ENCODE measurements around the gene VWA5B2.
"Not testable (repeated sequence)": the region's sequence is repeated elsewhere in the genome, so short reads cannot be mapped to it uniquely, and the experiment has no call there.

Gene VWA5B2

DNA sequence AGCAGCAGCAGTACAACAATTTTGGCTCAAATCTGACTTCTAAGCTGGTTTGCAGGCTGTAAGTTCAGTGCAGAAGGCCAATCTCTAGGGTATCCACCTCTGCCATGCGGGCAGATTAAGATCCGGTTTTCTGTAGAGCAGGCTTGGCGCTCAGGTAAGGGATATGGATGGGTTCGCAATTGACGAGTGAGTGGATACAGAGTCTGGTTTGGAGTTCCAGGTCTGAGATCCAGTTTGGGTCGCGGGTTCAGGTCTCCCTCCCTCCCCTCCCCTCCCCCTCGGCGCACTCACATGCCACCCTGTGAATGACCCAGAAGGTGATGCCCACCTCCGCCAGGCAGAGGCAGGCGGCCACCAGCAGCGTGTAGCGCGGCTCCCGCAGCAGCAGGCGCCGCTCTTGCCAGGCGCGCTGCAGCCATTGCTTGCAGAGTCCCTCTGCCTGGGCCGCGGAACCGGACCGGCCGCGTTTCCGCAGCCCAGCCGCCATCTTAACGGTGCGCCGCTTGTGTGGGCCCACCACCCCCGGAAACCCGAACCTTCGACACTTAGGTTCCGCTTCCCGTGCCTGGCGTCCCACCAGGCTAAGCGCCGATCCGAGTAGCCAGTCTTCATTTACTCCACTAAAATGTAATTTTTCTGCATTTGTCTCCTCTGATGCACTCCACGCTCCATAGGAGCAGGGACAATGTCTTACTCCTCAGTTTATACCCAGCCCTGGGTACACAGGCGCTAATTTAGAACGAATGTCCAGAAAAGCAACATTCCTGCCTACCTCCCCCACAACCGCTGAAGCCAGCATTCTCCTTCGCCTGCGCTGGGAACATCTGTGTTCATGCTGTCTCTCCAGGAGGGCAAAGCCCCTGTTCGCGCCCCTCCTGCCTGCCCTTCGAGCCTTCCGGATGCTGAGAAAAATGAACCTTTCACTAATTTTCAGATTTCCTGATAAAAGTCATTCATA is 19.3 kb downstream of the VWA5B2 start, which contains the start of gene ALG3:
Gene ALG3, minus strand, starts transcription at position 509 of the 958 bp plus-strand sequence. Its CDS starts 22 bp downstream, at position 487.
- peak; percentile 81 to 92 for DNase-seq

DNA sequence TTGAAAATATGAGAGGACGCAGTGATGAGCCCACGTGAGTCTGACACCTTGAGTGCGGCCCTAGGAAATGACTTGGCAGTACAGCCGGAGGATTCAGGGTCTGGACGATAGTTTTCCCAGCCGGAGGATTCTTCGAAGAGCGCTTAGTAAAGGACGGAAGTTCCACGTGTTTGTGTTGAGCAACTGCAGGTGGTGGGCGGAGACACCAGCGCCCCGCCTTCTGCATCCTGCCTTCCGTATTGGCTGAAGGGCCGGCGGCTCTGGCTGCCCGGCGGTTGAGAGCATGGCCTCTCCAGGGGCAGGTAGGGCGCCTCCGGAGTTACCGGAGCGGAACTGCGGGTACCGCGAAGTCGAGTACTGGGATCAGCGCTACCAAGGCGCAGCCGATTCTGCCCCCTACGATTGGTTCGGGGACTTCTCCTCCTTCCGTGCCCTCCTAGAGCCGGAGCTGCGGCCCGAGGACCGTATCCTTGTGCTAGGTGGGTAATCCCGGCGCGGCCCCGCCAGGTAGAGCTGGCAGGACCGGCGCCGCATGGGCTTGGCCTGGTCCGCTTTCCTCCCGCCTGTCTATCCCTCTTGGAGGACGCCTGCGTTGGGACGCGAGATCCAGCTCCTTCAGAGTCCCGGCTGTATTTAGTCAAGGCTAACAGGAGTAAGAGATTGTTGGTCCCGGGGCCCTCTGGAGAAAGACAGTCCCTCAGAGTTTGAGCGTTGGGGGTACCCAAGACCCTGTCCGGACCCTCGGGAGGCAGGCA is 20.2 kb downstream of the VWA5B2 start, which contains the start of gene EEF1AKMT4:
Gene EEF1AKMT4, plus strand, starts transcription at position 261 of the 755 bp plus-strand sequence. Its CDS starts 23 bp downstream, at position 284.
- DNase-seq, result peak; percentile 99 to 100

DNA sequence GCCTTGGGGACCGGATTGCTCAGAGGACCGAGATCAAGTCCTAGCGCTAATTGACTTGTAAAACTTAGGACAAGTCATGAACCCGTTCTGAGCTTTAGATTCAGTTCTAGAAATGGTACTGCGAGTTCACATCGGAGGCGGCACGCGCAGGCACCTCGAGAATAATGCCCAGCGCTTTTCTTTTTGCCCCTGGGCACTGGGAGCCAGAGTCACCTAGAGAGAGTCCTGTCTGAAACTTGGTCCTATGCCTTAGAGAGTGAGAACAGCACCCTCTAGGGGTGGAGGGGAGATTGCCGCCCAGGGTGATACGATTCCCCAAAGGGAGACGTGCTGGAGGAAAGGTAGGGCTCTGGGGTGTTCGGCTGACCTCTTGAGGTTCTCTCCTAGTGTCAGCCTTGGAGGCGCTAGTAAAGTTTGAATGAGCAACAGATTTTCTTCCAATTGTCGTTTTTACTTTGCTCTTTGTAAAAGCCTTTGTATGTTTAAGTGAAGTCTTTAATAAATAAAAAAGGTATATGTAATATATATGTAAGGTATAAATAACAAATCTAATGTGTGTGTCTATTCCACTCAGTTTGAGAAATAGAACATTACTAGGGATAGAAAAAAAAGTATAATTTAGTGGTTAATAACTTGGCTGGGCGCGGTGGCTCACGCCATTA is 20.9 kb downstream of the VWA5B2 start:
- DNase-seq, result peak; percentile 92 to 98

DNA sequence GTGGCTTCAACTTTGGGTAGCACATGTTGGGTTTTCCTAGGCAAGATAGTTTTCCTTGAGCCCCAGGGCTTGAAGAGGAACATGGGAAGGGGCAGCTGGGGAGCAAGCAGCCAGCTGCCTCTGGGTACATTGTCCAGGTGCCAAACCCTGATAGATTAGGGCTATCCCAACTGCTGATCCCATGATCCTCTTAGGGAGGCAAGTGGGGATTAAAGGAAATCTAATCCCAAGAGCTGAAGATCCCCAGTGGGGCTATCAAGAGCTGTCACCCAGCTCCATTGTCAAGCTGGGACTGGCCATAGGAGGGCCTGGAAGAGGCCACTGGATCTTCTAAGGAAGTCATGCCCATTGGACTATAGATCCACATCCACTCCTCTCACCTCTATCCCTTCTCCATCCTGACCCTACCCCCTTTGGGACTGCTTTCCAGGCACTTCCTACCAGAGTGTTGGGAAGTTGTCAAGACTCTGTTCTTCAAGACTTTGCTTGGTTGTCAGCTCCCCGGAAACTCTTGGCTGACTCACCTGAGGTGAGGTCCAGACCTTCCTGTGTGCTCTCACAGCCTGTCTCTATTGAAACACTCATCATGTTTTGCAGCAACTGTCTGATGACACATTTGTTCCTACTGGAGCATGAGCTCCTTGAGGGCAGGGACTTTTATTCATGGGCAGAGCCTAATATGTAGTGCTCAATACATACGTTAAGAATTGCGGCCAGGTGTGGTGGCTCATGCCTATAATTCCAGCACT is 26.1 kb downstream of the VWA5B2 start:
- DNase-seq, result peak; percentile 94 to 99

DNA sequence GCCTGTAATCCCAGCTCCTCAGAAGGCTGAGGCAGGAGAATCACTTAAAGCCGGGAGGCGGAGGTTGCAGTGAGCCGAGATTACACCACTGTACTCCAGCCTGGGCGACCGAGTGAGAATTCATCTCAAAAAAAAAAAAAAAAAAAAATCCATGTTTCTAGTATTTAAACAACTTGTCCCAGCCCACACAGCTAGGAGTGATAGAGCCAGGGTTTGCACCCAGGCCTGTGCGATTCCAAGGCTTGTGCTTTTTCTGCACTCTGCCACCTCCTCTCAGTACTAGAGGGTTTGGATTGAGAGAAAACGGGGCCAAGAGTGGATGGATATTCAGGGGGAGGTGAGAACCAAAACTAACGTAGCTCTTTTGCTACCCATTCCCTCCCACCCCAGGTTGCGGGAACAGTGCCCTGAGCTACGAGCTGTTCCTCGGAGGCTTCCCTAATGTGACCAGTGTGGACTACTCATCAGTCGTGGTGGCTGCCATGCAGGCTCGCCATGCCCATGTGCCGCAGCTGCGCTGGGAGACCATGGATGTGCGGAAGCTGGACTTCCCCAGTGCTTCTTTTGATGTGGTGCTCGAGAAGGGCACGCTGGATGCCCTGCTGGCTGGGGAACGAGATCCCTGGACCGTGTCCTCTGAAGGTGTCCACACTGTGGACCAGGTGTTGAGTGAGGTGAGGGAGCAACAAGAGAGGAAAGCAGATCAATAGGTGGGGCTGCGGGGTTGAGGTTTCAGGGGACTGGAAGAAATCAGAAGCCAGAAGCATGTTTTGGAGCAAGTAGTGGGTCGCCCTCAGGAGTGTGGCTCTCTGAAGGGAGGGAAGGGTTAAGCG is 27.9 kb downstream of the VWA5B2 start:
- DNase-seq, result no peak

DNA sequence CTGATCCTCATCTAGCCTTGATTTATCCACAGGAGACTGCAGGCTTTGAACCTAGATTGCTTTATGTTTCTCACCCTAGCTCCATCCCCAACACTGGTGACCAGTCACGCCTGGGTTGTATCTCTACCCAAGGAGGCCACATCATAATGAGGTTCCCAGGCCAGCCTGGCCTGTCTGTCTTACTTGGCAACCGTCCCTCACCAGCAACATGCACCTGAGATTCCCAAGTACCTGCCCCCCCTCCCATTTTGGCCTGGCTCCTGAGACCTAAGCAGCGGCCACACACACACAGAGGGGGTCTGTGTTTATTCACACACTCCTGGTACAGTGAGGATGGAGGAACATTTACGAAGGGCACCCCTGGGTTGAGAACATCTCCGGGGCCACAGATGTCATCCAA is 29.5 kb downstream of the VWA5B2 start:
- no peak for DNase-seq

DNA sequence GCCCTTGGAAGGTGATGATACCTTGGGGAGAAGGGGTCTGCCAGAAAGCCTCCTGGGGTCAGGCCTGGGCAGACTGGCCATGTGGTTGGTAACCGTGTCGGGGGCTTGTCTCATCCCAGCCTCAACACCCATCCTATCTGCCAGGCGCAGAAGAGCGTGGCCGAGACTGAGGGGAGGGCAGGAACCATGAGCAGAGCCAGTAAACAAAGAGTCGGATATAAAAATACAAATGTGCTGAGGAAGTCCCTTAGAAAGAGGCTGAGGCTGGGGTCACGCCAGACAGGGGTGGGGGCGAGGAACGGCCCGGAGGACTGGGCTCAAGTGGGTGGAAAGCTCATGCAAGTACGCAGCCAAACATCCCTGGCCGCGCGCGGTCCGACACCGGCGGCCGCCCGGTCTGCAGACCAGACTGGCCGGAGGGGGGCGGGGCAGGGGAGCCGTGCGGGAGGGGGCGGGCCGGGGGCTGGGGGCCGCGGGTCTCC is 30.1 kb downstream of the VWA5B2 start:
- DNase-seq, result no peak

DNA sequence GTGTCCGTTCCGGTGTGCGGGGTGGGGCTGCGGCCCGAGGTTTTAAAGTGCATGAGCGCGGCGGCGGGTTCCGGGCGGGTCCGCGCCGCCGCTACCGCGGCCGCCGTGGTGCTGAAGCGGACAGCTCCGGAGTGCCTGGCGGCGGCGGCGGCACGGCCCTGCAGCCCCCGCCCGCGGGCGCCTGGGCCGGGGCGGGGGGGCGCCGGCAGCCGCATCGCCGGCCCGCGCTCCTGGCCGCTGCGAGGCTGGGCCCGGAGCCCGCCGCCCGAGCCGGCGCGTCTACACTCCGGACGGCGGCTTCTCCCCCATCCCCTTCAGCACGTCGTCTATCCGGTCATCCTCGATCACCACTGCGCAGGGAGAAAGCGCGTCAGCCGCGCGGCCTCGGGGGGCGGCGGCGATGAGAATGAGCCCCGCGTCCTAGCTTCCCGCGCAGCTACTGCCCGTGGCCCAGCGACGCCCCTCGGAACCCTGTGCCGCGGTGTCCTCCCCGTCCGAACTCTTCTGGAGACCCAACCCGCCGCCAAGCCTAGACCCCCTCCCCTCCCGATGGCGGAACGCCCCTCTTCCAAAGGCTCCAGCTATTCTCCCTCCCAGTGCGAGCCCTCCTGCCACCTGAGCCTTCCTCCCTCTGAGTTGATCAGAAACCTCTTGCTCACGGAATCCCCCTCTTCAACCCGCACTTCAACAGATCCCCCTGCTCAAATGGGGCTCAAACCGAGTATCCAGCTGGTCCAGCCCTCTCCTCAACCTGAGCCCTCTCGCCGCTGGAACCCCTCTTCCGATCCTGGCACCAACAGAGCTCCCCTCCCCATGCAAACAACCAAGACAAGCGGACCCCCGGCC is 30.7 kb downstream of the VWA5B2 start:
- peak; percentile 44 to 54 for DNase-seq

DNA sequence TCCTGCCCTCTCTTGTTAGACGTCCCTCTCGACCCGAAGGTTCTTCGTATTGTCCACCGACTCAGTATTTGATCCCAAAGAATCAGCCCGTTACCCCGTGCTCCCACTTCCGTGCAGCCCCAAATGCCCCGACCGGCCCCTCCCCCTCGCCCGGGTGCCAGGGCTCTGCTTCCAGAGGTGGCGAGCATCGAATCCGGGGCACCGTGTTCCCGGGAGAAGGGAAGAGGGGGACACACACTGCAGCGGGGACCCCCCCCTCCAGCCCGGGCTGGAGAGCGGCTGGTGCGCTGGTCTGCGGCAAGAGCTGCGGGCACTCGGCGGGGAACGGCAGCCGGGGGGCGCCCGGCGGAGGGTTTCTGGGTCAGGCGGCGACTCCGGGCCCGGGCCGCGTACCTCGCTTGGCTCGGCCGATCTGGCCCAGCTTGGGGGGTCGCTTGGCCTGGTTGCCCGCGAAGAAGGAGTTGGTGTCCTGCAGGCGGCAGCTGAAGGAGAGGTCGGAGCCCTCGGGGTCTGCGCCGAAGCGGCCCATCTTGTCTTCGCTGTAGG is 31.4 kb downstream of the VWA5B2 start:
- DNase-seq, result no peak

DNA sequence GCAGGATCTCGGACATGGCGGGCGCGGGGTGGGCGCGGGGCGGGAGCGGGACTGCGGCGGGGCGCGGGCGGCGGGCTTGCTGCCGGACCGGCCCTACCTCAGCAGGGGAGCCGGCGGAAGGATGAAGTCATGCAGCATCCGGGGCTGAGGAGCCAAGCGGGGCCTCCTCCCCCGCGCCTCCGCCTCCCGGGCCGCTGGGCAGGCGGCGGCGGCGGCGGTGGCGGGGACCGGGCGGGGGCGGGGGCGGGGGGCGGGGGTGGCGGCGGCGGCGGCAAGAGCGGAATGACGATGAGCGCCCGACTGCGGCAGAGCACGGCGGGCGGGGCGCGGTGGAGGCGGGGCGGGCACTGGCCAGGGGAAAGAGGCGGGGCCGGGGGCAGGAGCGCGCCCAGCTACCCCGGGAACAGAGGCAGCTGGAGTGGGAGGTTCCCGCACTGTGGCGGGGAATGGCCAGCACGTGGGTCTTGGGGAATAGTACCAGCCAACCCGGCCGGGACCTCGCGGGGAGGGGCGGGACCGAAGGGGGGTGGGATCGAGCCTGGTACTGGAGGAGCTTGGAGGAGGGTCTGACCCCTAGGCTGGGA is 32.0 kb downstream of the VWA5B2 start, which contains the start of gene CAMK2N2:
Gene CAMK2N2, minus strand, starts transcription at position 284 of the 584 bp plus-strand sequence. Its CDS starts 268 bp downstream, at position 16.
- peak; percentile 91 to 95 for DNase-seq

DNA sequence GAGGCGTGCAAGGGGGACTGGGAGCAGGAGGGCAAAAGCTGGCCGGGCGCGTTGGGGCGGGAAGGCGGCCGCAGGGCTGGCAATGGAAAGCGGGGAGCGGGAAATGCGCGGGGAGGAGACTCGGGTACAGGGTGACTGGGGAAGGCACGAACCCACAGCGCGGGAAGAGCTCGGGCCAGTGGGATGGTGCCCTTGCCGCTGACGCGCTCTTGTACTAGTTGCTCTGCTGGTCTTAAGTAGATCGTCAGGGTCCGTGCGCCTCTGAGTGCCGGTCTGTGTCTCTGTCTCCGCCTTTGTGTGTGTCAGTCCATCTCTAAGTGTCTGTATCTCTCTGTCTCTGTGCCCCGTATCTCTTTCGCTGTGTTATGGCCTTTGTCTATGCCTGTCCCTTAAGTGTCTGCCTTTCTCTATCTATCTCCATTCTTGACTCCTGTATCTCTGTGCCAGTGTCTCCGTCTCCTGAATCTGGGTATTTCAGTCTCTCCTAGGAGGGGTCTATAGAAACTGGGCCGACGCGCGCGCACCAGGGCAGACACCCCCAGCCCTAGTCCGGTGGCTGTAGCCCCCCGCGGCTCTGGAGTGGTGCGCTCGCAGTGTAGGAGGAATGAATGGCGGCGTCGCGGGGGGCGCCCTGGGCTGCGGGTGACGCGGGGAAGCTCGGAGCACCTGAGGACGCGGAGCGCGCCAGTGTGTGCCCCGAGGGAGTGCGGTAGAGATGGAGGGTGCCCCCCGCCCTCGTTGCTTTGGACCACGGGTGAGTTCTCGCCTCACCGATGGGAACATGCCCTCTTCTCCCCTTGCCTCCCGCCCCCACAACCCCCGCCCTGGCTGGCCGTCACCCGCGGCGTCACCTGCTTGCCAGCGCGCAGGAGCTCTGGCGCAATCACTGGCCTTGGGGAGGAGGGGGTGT is 32.7 kb downstream of the VWA5B2 start:
- DNase-seq, result peak; percentile 80 to 87

DNA sequence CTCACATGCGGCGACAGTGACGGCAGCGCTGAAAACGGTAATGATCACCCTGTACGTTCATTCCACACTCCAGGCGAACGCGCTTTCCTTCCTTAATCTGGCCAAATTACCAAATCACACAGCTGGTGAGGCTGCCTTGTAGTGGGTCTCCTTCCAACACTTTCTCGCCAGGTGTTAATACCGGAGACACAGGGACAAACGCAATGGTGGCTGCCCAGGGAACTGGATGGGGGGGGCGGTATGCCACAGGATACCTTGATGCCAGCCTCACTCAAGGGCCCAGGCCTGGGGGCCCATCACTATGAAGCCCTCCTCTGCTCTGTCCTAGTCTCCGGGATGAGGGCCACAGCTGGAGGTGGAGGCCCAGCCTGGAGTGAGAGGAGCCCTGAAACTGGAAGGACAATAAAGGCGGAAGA is 33.4 kb downstream of the VWA5B2 start:
- DNase-seq, result peak in 1 of 2 experiments; percentile 69

DNA sequence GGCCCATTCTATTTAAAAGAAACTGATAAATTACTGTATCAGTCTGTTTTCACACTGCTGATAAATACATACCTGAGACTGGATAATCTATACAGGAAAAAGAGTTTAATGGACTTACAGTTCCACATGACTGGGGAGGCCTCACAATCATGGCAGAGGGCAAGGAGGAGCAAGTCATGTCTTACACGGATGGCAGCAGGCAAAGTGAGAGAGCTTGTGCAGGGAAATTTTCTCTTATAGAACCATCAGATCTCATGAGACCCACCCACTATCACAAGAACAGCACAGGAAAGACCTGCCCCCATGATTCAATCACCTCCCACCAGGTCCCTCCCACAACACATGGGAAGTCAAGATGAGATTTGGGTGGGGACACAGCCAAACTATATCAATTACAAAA is 37.9 kb downstream of the VWA5B2 start:
- DNase-seq, result not testable (repeated sequence)

DNA sequence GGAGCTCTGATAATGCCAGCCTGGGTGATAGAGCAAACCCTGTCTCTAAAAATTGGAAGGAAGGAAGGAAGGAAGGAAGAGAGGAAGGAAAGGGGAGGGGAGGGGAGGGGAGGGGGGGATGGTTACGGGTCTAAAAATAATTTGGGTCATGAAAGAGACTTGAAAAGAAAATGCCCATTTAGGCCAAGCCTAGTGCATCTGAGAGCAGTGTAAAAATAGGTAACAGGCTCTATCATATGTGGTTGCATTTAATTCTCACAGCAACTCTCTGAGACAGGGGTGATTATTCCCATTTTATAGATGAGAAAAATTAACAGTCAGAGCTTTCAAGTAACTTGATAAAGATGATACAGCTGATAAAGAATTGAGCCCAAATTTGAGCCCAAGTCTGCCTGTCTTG is 42.9 kb downstream of the VWA5B2 start:
- DNase-seq, result no peak

DNA sequence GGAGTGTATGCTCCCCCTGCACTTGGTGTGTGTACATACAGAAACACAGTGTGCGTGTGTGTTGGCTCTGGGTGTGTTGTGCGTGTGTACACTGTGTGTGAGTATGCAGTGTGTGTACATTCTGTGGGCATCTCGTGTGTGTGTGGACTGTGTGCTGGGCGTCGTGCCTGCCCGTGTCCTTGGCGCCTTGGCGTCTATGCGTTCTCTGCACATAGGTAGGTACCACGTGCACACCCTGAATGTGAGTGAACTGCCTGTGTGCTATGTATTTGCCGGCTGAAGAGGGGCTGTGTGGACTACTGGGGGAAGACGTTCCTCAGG is 46.0 kb downstream of the VWA5B2 start:
- DNase-seq, result no peak

DNA sequence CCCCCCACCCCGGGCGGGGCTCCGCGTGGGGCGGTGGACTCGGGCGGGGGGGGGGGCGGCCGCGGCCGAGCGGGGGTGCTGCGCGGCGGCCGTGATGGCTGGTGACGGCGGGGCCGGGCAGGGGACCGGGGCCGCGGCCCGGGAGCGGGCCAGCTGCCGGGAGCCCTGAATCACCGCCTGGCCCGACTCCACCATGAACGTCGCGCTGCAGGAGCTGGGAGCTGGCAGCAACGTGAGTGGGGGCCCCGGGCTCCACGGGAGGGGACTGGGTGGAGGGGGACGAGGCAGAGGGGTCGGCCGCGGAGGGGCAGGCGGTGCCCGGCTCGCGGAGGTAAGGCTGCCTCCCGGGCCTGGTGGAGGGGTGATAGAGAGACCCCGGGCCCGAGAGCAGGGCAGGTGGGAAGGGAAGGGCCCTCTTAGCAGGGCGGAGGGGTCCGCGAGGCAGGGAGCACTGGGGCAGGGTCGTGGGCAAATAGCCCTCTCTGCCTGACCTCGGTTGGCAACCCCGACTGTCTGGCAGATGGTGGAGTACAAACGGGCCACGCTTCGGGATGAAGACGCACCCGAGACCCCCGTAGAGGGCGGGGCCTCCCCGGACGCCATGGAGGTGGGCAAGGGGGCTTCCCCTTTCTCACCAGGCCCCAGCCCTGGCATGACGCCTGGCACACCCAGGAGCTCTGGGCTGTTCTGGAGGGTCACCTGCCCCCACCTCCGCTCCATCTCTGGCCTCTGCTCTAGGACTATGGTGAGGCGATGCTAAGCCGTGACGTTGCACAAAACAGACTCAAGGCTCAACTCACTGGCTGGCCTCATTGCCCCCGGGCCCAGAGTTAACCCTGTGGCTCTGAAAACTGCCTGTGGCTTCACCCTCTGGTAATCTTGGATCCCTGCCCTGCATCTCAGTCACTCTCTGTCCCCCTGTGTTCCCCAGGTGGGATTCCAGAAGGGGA is 46.9 kb downstream of the VWA5B2 start, which contains the start of gene ECE2:
Gene ECE2, plus strand, starts transcription at position 62 of the 950 bp plus-strand sequence. Its CDS starts 132 bp downstream, at position 194.
- DNase-seq, result no peak

DNA sequence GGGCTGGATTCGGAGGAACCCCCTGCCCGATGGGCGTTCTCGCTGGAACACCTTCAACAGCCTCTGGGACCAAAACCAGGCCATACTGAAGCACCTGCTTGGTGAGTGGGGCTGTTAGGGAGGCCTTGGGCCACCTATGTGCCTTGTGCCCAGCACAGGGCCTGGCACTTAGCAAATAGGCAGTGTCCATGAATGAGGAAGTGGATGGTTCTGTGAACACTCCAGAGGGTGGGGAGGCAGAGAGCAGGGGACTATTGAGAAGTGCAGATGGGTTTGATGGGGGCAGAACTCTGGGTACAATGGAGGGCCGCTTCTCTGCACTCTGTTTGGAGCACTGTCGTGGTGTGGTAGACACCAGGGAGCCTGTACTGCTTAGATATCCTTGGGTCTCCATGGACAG is 48.0 kb downstream of the VWA5B2 start:
- DNase-seq, result no peak
